ENCODE results near the gene TMEM273. TPM values are rescaled to one million over a fixed set of nuclear protein-coding genes. Genes with fewer than 3 reads are reported as not detected.
A peak's percentile ranks its signal among the peaks of the same experiment; 100 is the strongest.

The TMEM273 gene
- total RNA-seq, 1 experiment from 2014 or later: 0.09 TPM

DNA sequence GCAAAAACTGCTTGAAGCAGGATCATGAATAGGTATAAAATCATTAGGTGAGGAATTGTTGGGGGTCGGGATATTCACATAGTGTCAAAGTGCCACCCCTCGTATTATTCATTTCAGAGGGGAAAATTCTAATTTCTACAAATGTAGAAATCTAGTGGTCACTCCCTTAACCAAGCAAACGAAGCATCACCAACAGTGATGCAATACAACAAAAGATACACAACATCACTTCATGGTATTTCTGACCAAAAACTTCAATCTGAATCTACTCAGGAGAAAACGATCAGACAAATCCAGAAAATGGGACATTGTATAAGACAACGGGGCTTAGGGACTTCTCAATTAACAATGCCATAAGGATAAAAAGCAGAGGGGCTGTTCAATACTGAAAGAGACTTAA is 28.1 kb downstream of the TMEM273 start (continued):
- TF ChIP-seq, protein P1, sequence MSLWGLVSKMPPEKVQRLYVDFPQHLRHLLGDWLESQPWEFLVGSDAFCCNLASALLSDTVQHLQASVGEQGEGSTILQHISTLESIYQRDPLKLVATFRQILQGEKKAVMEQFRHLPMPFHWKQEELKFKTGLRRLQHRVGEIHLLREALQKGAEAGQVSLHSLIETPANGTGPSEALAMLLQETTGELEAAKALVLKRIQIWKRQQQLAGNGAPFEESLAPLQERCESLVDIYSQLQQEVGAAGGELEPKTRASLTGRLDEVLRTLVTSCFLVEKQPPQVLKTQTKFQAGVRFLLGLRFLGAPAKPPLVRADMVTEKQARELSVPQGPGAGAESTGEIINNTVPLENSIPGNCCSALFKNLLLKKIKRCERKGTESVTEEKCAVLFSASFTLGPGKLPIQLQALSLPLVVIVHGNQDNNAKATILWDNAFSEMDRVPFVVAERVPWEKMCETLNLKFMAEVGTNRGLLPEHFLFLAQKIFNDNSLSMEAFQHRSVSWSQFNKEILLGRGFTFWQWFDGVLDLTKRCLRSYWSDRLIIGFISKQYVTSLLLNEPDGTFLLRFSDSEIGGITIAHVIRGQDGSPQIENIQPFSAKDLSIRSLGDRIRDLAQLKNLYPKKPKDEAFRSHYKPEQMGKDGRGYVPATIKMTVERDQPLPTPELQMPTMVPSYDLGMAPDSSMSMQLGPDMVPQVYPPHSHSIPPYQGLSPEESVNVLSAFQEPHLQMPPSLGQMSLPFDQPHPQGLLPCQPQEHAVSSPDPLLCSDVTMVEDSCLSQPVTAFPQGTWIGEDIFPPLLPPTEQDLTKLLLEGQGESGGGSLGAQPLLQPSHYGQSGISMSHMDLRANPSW (CRISPR knock-in tag; conservative IDR thresholded peaks at IDR 0.05; ENCODE audit: low read depth): no peak

GRCh38 chr10:49158915-49159314 is 29.3 kb downstream of the TMEM273 start:
- no peak for TF ChIP-seq CBFB (CRISPR knock-in tag; IDR thresholded peaks at IDR 0.05; ENCODE audit: low read depth)
- TF ChIP-seq JAZF1 (CRISPR knock-in tag; IDR thresholded peaks at IDR 0.05): no peak
- TF ChIP-seq, protein P2, sequence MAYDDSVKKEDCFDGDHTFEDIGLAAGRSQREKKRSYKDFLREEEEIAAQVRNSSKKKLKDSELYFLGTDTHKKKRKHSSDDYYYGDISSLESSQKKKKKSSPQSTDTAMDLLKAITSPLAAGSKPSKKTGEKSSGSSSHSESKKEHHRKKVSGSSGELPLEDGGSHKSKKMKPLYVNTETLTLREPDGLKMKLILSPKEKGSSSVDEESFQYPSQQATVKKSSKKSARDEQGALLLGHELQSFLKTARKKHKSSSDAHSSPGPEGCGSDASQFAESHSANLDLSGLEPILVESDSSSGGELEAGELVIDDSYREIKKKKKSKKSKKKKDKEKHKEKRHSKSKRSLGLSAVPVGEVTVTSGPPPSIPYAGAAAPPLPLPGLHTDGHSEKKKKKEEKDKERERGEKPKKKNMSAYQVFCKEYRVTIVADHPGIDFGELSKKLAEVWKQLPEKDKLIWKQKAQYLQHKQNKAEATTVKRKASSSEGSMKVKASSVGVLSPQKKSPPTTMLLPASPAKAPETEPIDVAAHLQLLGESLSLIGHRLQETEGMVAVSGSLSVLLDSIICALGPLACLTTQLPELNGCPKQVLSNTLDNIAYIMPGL (CRISPR knock-in tag; IDR thresholded peaks at IDR 0.05): no peak
- TF ChIP-seq KAT7 (CRISPR knock-in tag; IDR thresholded peaks at IDR 0.05; ENCODE audit: borderline replicate concordance): no peak
- TF ChIP-seq, protein P3, sequence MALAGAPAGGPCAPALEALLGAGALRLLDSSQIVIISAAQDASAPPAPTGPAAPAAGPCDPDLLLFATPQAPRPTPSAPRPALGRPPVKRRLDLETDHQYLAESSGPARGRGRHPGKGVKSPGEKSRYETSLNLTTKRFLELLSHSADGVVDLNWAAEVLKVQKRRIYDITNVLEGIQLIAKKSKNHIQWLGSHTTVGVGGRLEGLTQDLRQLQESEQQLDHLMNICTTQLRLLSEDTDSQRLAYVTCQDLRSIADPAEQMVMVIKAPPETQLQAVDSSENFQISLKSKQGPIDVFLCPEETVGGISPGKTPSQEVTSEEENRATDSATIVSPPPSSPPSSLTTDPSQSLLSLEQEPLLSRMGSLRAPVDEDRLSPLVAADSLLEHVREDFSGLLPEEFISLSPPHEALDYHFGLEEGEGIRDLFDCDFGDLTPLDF (CRISPR knock-in tag; IDR thresholded peaks at IDR 0.05): no peak
- TF ChIP-seq ZNF317 (CRISPR knock-in tag; IDR thresholded peaks at IDR 0.05; ENCODE audit: borderline replicate concordance, low read depth): no peak
- no peak for TF ChIP-seq FOXJ3 (CRISPR knock-in tag; IDR thresholded peaks at IDR 0.05; ENCODE audit: borderline replicate concordance)
- TF ChIP-seq, protein P4, sequence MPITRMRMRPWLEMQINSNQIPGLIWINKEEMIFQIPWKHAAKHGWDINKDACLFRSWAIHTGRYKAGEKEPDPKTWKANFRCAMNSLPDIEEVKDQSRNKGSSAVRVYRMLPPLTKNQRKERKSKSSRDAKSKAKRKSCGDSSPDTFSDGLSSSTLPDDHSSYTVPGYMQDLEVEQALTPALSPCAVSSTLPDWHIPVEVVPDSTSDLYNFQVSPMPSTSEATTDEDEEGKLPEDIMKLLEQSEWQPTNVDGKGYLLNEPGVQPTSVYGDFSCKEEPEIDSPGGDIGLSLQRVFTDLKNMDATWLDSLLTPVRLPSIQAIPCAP (CRISPR knock-in tag; IDR thresholded peaks at IDR 0.05): no peak
- no peak for TF ChIP-seq NR1H2 (CRISPR knock-in tag; IDR thresholded peaks at IDR 0.05)
- H3K27ac Mint-ChIP-seq: no peak overlapping the region
- ChIA-PET POLR2A (interaction anchor here (0.8 kb wide), 1 partner anchor 478 kb away, joined by 3 read pairs; no protein-coding TSS in a partner anchor), CTCF (interaction anchor here (1.0 kb wide), 1 partner anchor 9 kb away, joined by 3 read pairs; no protein-coding TSS in a partner anchor)
- H3K9me3 Mint-ChIP-seq: peaks cover 13% of the 10 kb centered on the region
- no peaks in the 10 kb centered on the region for H3K36me3 Mint-ChIP-seq
- DNase-seq (ENCODE audit: low spot score): no peak
- H3K4me1 Mint-ChIP-seq: peaks cover 28% of the 10 kb centered on the region
- H3K27me3 Mint-ChIP-seq (ENCODE audit: low read depth): peaks cover 4% of the 10 kb centered on the region; the same call in 1 of the 2 replicates
- H3K4me3 Mint-ChIP-seq: no peak overlapping the region
- ATAC-seq: no peak

GRCh38 chr10:49158404-49158803 is 29.8 kb downstream of the TMEM273 start:
- peak; percentile 86 for ATAC-seq
- Mint-ChIP-seq H3K9me3 (peaks cover 13% of the 10 kb centered on the region), H3K4me3 (peak overlapping the region; percentile 31; the same call in 1 of the 2 replicates), H3K36me3 (no peaks in the 10 kb centered on the region), H3K4me1 (peaks cover 28% of the 10 kb centered on the region), H3K27me3 (ENCODE audit: low read depth) (peaks cover 4% of the 10 kb centered on the region; the same call in 1 of the 2 replicates), H3K27ac (0 out of 2 replicates have a peak overlapping the region, but pooled peaks have one; percentile 78)
- TF ChIP-seq AFF4 (CRISPR knock-in tag; IDR thresholded peaks at IDR 0.05; ENCODE audit: borderline replicate concordance) (no peak), ZNF423 (CRISPR knock-in tag; IDR thresholded peaks at IDR 0.05) (peak; percentile 89), NFYB (CRISPR knock-in tag; conservative IDR thresholded peaks at IDR 0.05; ENCODE audit: low read depth) (no peak), ELF4 (CRISPR knock-in tag; IDR thresholded peaks at IDR 0.05; ENCODE audit: low read depth) (no peak)
- TF ChIP-seq, protein P5, sequence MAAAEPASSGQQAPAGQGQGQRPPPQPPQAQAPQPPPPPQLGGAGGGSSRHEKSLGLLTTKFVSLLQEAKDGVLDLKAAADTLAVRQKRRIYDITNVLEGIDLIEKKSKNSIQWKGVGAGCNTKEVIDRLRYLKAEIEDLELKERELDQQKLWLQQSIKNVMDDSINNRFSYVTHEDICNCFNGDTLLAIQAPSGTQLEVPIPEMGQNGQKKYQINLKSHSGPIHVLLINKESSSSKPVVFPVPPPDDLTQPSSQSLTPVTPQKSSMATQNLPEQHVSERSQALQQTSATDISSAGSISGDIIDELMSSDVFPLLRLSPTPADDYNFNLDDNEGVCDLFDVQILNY (CRISPR knock-in tag; IDR thresholded peaks at IDR 0.05): no peak
- TF ChIP-seq, protein P6, sequence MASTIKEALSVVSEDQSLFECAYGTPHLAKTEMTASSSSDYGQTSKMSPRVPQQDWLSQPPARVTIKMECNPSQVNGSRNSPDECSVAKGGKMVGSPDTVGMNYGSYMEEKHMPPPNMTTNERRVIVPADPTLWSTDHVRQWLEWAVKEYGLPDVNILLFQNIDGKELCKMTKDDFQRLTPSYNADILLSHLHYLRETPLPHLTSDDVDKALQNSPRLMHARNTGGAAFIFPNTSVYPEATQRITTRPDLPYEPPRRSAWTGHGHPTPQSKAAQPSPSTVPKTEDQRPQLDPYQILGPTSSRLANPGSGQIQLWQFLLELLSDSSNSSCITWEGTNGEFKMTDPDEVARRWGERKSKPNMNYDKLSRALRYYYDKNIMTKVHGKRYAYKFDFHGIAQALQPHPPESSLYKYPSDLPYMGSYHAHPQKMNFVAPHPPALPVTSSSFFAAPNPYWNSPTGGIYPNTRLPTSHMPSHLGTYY (CRISPR knock-in tag; IDR thresholded peaks at IDR 0.05): no peak
- TF ChIP-seq, protein P7, sequence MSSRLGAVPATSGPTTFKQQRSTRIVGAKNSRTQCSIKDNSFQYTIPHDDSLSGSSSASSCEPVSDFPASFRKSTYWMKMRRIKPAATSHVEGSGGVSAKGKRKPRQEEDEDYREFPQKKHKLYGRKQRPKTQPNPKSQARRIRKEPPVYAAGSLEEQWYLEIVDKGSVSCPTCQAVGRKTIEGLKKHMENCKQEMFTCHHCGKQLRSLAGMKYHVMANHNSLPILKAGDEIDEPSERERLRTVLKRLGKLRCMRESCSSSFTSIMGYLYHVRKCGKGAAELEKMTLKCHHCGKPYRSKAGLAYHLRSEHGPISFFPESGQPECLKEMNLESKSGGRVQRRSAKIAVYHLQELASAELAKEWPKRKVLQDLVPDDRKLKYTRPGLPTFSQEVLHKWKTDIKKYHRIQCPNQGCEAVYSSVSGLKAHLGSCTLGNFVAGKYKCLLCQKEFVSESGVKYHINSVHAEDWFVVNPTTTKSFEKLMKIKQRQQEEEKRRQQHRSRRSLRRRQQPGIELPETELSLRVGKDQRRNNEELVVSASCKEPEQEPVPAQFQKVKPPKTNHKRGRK (CRISPR knock-in tag; IDR thresholded peaks at IDR 0.05; ENCODE audit: borderline replicate concordance): no peak
- no peak for DNase-seq (ENCODE audit: low spot score)
- CTCF ChIA-PET: interaction anchor here (1.0 kb wide), 1 partner anchor 9 kb away, joined by 3 read pairs; no protein-coding TSS in a partner anchor
- POLR2A ChIA-PET: interaction anchor here (0.8 kb wide), 1 partner anchor 478 kb away, joined by 3 read pairs; no protein-coding TSS in a partner anchor
